Naive B cell (primary cell): ENCODE measurements around the gene THRAP3. TPM values are rescaled to one million over a fixed set of nuclear protein-coding genes. Genes with fewer than 3 reads are reported as not detected.

Source experiments
- ATAC-seq, 2 donors: fragments of 150-1000 bp; cut with Tn5 transposase; 2 replicates each; pipeline ENCODE4 v1.10.0; 2021; ENCODE audit warnings: low read depth in 2 of 2, mild to moderate bottlenecking in 2 of 2, moderate library complexity in 2 of 2
- DNase-seq: peaks from one replicate; pipeline ENCODE4 v3.0.0; 2022
- H3K27ac Mint-ChIP-seq, 6 donors: one replicate each; pipeline ENCODE4 v1.8.0; 2020 to 2022; ENCODE audit warnings: mild to moderate bottlenecking in 6 of 6, mixed read lengths in 6 of 6, moderate library complexity in 5 of 6, inconsistent platforms in 2 of 6
- H3K27me3 Mint-ChIP-seq, 3 donors: one replicate each; pipeline ENCODE4 v1.8.0; 2021 to 2022; ENCODE audit warnings: mixed read lengths in 3 of 3, mild to moderate bottlenecking in 1 of 3
- H3K36me3 Mint-ChIP-seq, 2 donors: one replicate each; pipeline ENCODE4 v1.8.0; 2020 to 2022; ENCODE audit warnings: mixed read lengths in 2 of 2, inconsistent platforms in 1 of 2, mild to moderate bottlenecking in 1 of 2
- H3K4me1 Mint-ChIP-seq, 3 donors: one replicate each; pipeline ENCODE4 v1.8.0; 2020 to 2022; ENCODE audit warnings: mixed read lengths in 3 of 3, inconsistent platforms in 1 of 3, mild to moderate bottlenecking in 1 of 3, moderate library complexity in 1 of 3
- H3K4me3 Mint-ChIP-seq, 8 donors: one replicate each; pipeline ENCODE4 v1.8.0; 2020 to 2022; ENCODE audit warnings: mild to moderate bottlenecking in 8 of 8, mixed read lengths in 8 of 8, moderate library complexity in 8 of 8, inconsistent platforms in 2 of 8
- H3K9me3 Mint-ChIP-seq, 7 donors: one replicate each; pipeline ENCODE4 v1.8.0; 2020 to 2022; ENCODE audit warnings: mixed read lengths in 7 of 7, mild to moderate bottlenecking in 5 of 7, inconsistent platforms in 2 of 7, moderate library complexity in 1 of 7
- polyA plus RNA-seq, 6 donors: library from polyadenylated mRNA; unstranded; fragments of 300-500 nt; fragmentation: Illumina TruSeq; gene quantifications; one replicate each; pipeline ENCODE4 v1.2.3, GENCODE V29; 2021; ENCODE audit warnings: low read depth in 6 of 6

Gene THRAP3
- polyA plus RNA-seq, 6 donors from 2014 or later = 109 to 142 (median 131) TPM

GRCh38 chr1:36198641-36199040 lies 25.6 kb upstream of the THRAP3 start:
- H3K4me3 Mint-ChIP-seq = no peak overlapping the region

GRCh38 chr1:36199934-36200741 lies 24.1 kb upstream of the THRAP3 start:
- ATAC-seq (no peak), DNase-seq (no peak)
- Mint-ChIP-seq H3K4me3 (no peak overlapping the region), H3K4me1 (peaks cover 4 to 6% (median 5%) of the 10 kb centered on the region in 3 donors), H3K36me3 (no peaks in the 10 kb centered on the region), H3K27me3 (peaks cover 0 to 10% (median 5%) of the 10 kb centered on the region in 3 donors), H3K27ac (peak overlapping the region in 1 of 6 donors; percentile 52), H3K9me3 (peaks cover 0 to 1% (median 0%) of the 10 kb centered on the region in 7 donors)

More at GRCh38 chr1:36198641-36199040, 25.6 kb upstream of the THRAP3 start:
- peaks cover 0 to 10% (median 5%) of the 10 kb centered on the region in 3 donors for H3K27me3 Mint-ChIP-seq
- DNase-seq = no peak
- H3K9me3 Mint-ChIP-seq = no peaks in the 10 kb centered on the region
- H3K36me3 Mint-ChIP-seq = no peaks in the 10 kb centered on the region
- H3K27ac Mint-ChIP-seq = peak overlapping the region in 1 of 6 donors; percentile 26
- H3K4me1 Mint-ChIP-seq = peaks cover 4 to 6% (median 5%) of the 10 kb centered on the region in 3 donors
- no peak for ATAC-seq

- peaks cover 0 to 7% (median 0%) of the 10 kb centered on the region in 3 donors for H3K4me1 Mint-ChIP-seq
- ATAC-seq (no peak), DNase-seq (no peak)
- H3K36me3 Mint-ChIP-seq = no peaks in the 10 kb centered on the region
- H3K9me3 Mint-ChIP-seq = peaks cover 0 to 1% (median 0%) of the 10 kb centered on the region in 7 donors
- H3K27me3 Mint-ChIP-seq = peaks cover 0 to 10% (median 5%) of the 10 kb centered on the region in 3 donors
- no peak overlapping the region for H3K4me3 Mint-ChIP-seq
- peak overlapping the region in 1 of 6 donors; percentile 73 for H3K27ac Mint-ChIP-seq
Observed at GRCh38 chr1:36203027-36203553, 21.2 kb upstream of the THRAP3 start.

- Mint-ChIP-seq H3K36me3 (no peaks in the 10 kb centered on the region), H3K4me1 (peaks cover 0 to 7% (median 0%) of the 10 kb centered on the region in 3 donors), H3K27ac (peak overlapping the region in 1 of 6 donors; percentile 73), H3K9me3 (peaks cover 0 to 1% (median 0%) of the 10 kb centered on the region in 7 donors), H3K27me3 (peaks cover 0 to 10% (median 5%) of the 10 kb centered on the region in 3 donors), H3K4me3 (no peak overlapping the region)
- no peak for ATAC-seq
- DNase-seq = no peak
Observed at GRCh38 chr1:36203554-36204346, 20.5 kb upstream of the THRAP3 start.

GRCh38 chr1:36204347-36204909 lies 19.8 kb upstream of the THRAP3 start:
- no peak for ATAC-seq
- no peak for DNase-seq
- H3K4me3 Mint-ChIP-seq = no peak overlapping the region
- H3K36me3 Mint-ChIP-seq = no peaks in the 10 kb centered on the region
- H3K27me3 Mint-ChIP-seq = peaks cover 0 to 10% (median 5%) of the 10 kb centered on the region in 3 donors
- H3K9me3 Mint-ChIP-seq = peaks cover 0 to 1% (median 0%) of the 10 kb centered on the region in 7 donors
- H3K4me1 Mint-ChIP-seq = peaks cover 0 to 7% (median 2%) of the 10 kb centered on the region in 3 donors
- H3K27ac Mint-ChIP-seq = no peak overlapping the region

GRCh38 chr1:36206323-36206858 lies 17.9 kb upstream of the THRAP3 start:
- Mint-ChIP-seq H3K27ac (no peak overlapping the region), H3K4me1 (peaks cover 0 to 7% (median 5%) of the 10 kb centered on the region in 3 donors), H3K27me3 (no peaks in the 10 kb centered on the region), H3K36me3 (no peaks in the 10 kb centered on the region), H3K9me3 (peaks cover 0 to 1% (median 0%) of the 10 kb centered on the region in 7 donors), H3K4me3 (no peak overlapping the region)
- no peak for DNase-seq
- no peak for ATAC-seq

- Mint-ChIP-seq H3K27ac (peak overlapping the region in 2 of 6 donors; percentile 9 to 79), H3K4me3 (no peak overlapping the region), H3K9me3 (peaks cover 0 to 1% (median 0%) of the 10 kb centered on the region in 7 donors), H3K4me1 (peaks cover 0 to 7% (median 6%) of the 10 kb centered on the region in 3 donors), H3K27me3 (no peaks in the 10 kb centered on the region), H3K36me3 (no peaks in the 10 kb centered on the region)
- no peak for ATAC-seq
- DNase-seq = no peak
Observed at GRCh38 chr1:36207339-36207738, 16.9 kb upstream of the THRAP3 start.

GRCh38 chr1:36208978-36209703 lies 15.1 kb upstream of the THRAP3 start:
- no peak for DNase-seq
- no peaks in the 10 kb centered on the region for H3K36me3 Mint-ChIP-seq
- peaks cover 0 to 1% (median 0%) of the 10 kb centered on the region in 7 donors for H3K9me3 Mint-ChIP-seq
- no peak for ATAC-seq
- no peaks in the 10 kb centered on the region for H3K27me3 Mint-ChIP-seq
- H3K4me1 Mint-ChIP-seq = peaks cover 7 to 17% (median 15%) of the 10 kb centered on the region in 3 donors
- no peak overlapping the region for H3K4me3 Mint-ChIP-seq
- peak overlapping the region in 1 of 6 donors; percentile 63 for H3K27ac Mint-ChIP-seq

GRCh38 chr1:36211307-36211706 lies 12.9 kb upstream of the THRAP3 start:
- Mint-ChIP-seq H3K4me3 (no peak overlapping the region), H3K9me3 (peaks cover 0 to 1% (median 0%) of the 10 kb centered on the region in 7 donors), H3K27me3 (no peaks in the 10 kb centered on the region), H3K36me3 (no peaks in the 10 kb centered on the region), H3K4me1 (peaks cover 7 to 17% (median 15%) of the 10 kb centered on the region in 3 donors), H3K27ac (no peak overlapping the region)
- no peak for ATAC-seq
- DNase-seq = no peak

GRCh38 chr1:36211841-36212240 lies 12.4 kb upstream of the THRAP3 start:
- H3K27me3 Mint-ChIP-seq = no peaks in the 10 kb centered on the region
- H3K36me3 Mint-ChIP-seq = no peaks in the 10 kb centered on the region
- no peak overlapping the region for H3K27ac Mint-ChIP-seq
- H3K9me3 Mint-ChIP-seq = no peaks in the 10 kb centered on the region
- DNase-seq = no peak
- no peak overlapping the region for H3K4me3 Mint-ChIP-seq
- H3K4me1 Mint-ChIP-seq = peaks cover 7 to 15% (median 13%) of the 10 kb centered on the region in 3 donors
- ATAC-seq = no peak

GRCh38 chr1:36212782-36213181 lies 11.5 kb upstream of the THRAP3 start:
- Mint-ChIP-seq H3K27ac (peak overlapping the region in 3 of 6 donors; percentile 64 to 79 (median 66)), H3K27me3 (no peaks in the 10 kb centered on the region), H3K4me3 (no peak overlapping the region), H3K36me3 (no peaks in the 10 kb centered on the region), H3K9me3 (no peaks in the 10 kb centered on the region), H3K4me1 (peaks cover 7 to 15% (median 10%) of the 10 kb centered on the region in 3 donors)
- ATAC-seq (no peak), DNase-seq (no peak)

- no peaks in the 10 kb centered on the region for H3K27me3 Mint-ChIP-seq
- DNase-seq (no peak), ATAC-seq (no peak)
- H3K27ac Mint-ChIP-seq = no peak overlapping the region
- no peaks in the 10 kb centered on the region for H3K9me3 Mint-ChIP-seq
- peaks cover 4 to 7% (median 6%) of the 10 kb centered on the region in 3 donors for H3K4me1 Mint-ChIP-seq
- no peaks in the 10 kb centered on the region for H3K36me3 Mint-ChIP-seq
- H3K4me3 Mint-ChIP-seq = no peak overlapping the region
Observed at GRCh38 chr1:36217670-36218069, 6.6 kb upstream of the THRAP3 start.
